ENCODE data around the gene EEFSEC. TPM values are rescaled to one million over a fixed set of nuclear protein-coding genes. Genes with fewer than 3 reads are reported as not detected.

Gene EEFSEC
- total and polyA plus RNA-seq, 2 experiments from 2014 or later: 10.1 to 16.2 TPM

GRCh38 chr3:128353361-128353965 is 200.2 kb downstream of the EEFSEC start (continued):
- no peak for TF ChIP-seq CTCF (conservative IDR thresholded peaks at IDR 0.05; ENCODE audit: low read depth in 2 of 2)
- TF ChIP-seq EZH2phosphoT487 (IDR thresholded peaks at IDR 0.05; ENCODE audit: unreplicated experiment): no peak
- TF ChIP-seq ZNF462 (CRISPR knock-in tag; IDR thresholded peaks at IDR 0.05): no peak
- no peak for TF ChIP-seq NANOG (IDR thresholded peaks at IDR 0.05; ENCODE audit: borderline replicate concordance)
- no peak for TF ChIP-seq EZH2 (IDR thresholded peaks at IDR 0.05; ENCODE audit: low read depth, unreplicated experiment)

GRCh38 chr3:128353991-128354687 is 200.9 kb downstream of the EEFSEC start:
- Histone ChIP-seq H3K4me2 (no peak overlapping the region), H3F3A (replicated peaks; ENCODE audit: low read depth) (no peaks in the 10 kb centered on the region), H3K9me2 (ENCODE audit: insufficient read depth) (no peaks in the 10 kb centered on the region), H3K4me1 (ENCODE audit: insufficient read depth) (peaks cover 3% of the 10 kb centered on the region), H3K4me3 (no peak overlapping the region), H3K36me3 (ENCODE audit: insufficient read depth) (no peaks in the 10 kb centered on the region), H3K79me2 (replicated peaks; ENCODE audit: insufficient read depth) (no peaks in the 10 kb centered on the region), H3K27ac (ENCODE audit: low read depth) (no peak overlapping the region), H2AFZ (no peak overlapping the region), H3K27me3 (ENCODE audit: insufficient read depth) (no peaks in the 10 kb centered on the region), H4K20me1 (replicated peaks; ENCODE audit: insufficient read depth) (no peaks in the 10 kb centered on the region)
- no peak for DNase-seq (ENCODE audit: low spot score)
- Mint-ChIP-seq H3K27ac (no peak overlapping the region), H3K36me3 (ENCODE audit: low read depth) (peaks cover 4% of the 10 kb centered on the region; the same call in 1 of the 3 replicates), H3K4me3 (no peak overlapping the region), H3K9me3 (no peaks in the 10 kb centered on the region), H3K27me3 (ENCODE audit: insufficient read depth, low read depth, poor library complexity) (no peaks in the 10 kb centered on the region), H3K4me1 (peaks cover 5% of the 10 kb centered on the region)
- no peak for ATAC-seq
- no peak for TF ChIP-seq STAT1 (IDR thresholded peaks at IDR 0.05; ENCODE audit: unreplicated experiment)
- no peak for TF ChIP-seq CTCF (conservative IDR thresholded peaks at IDR 0.05; ENCODE audit: low read depth in 2 of 2)
- TF ChIP-seq CREB1 (CRISPR knock-in tag; IDR thresholded peaks at IDR 0.05; ENCODE audit: low read depth): no peak
- no peak for TF ChIP-seq EZH2 (IDR thresholded peaks at IDR 0.05; ENCODE audit: low read depth, unreplicated experiment)
- no peak for TF ChIP-seq ZNF114 (CRISPR knock-in tag; IDR thresholded peaks at IDR 0.05)
- TF ChIP-seq NANOG (IDR thresholded peaks at IDR 0.05; ENCODE audit: borderline replicate concordance): no peak
- TF ChIP-seq ETS1 (IDR thresholded peaks at IDR 0.05): no peak
- TF ChIP-seq ZNF331 (CRISPR knock-in tag; IDR thresholded peaks at IDR 0.05; ENCODE audit: low read depth): no peak
- no peak for TF ChIP-seq POLR2AphosphoS5 (IDR thresholded peaks at IDR 0.05; ENCODE audit: low read depth)
